GM12878 (cell line): Measurements from ENCODE around the gene BMF. TPM values are rescaled to one million over a fixed set of nuclear protein-coding genes. Genes with fewer than 3 reads are reported as not detected.

Experiments
- BRCA1 ChIP-seq: IDR thresholded peaks from 2 replicates; pipeline ENCODE4 v1.6.1; 2011; ENCODE audit warnings: low read depth, low read length, improper control_type of control experiment
- CHD1 ChIP-seq: IDR thresholded peaks from 2 replicates; pipeline ENCODE4 v1.6.1; 2012; ENCODE audit warnings: low read depth, low read length, improper control_type of control experiment
- CHD2 ChIP-seq: IDR thresholded peaks from 2 replicates; pipeline ENCODE4 v1.6.1; 2011; ENCODE audit warnings: low read depth, low read length, improper control_type of control experiment, borderline replicate concordance
- KAT2A ChIP-seq: conservative IDR thresholded peaks from 2 replicates; pipeline ENCODE4 v1.6.1; 2011; ENCODE audit warnings: low read depth, low read length; ENCODE audit not compliant: control insufficient read depth
- NFYB ChIP-seq: IDR thresholded peaks from 2 replicates; pipeline ENCODE4 v1.6.1; 2011; ENCODE audit warnings: low read depth, mild to moderate bottlenecking, low read length, improper control_type of control experiment, moderate library complexity; ENCODE audit not compliant: insufficient read depth
- SMAD1 ChIP-seq: fragments of 450-650 bp; IDR thresholded peaks from 2 replicates; pipeline ENCODE4 v1.6.1; 2018; ENCODE audit warnings: mild to moderate bottlenecking, low read depth; ENCODE audit not compliant: partially characterized antibody
- STAT3 ChIP-seq: IDR thresholded peaks from 2 replicates; pipeline ENCODE4 v1.6.1; 2011; ENCODE audit warnings: low read depth, low read length, improper control_type of control experiment
- polyA plus RNA-seq, 11 experiments: library from polyadenylated mRNA; depleted of rRNA in 4 of 11; unstranded in 6 of 11; stranded (reverse) in 5 of 11; fragments of >200 nt; fragmentation: Nextera tagmentation in 4 of 11; fragmentation: Illumina TruSeq in 1 of 11; extraction: Ambion mirVana in 4 of 11; extraction: Trizol in 1 of 11; gene quantifications; 1 replicate in 1 of 11; 2 replicates in 10 of 11; pipeline versions ENCODE4 v1.2.1 to v1.2.3, GENCODE V29; 2011 to 2016; ENCODE audit warnings: inconsistent platforms in 2 of 11, missing spikeins in 2 of 11, low read depth in 1 of 11
- total RNA-seq, 4 experiments: library from RNA; depleted of rRNA in 3 of 4; stranded (reverse); fragments of >200 nt in 3 of 4; fragmentation: Illumina TruSeq in 1 of 4; extraction: Trizol in 1 of 4; gene quantifications; 2 replicates each; pipeline versions ENCODE4 v1.2.1 to v1.2.3, GENCODE V29; 2013 to 2021
- TF ChIP-seq, protein P1 (sequence below): IDR thresholded peaks from 2 replicates; pipeline ENCODE4 v1.6.1; 2012; ENCODE audit warnings: mild to moderate bottlenecking, low read depth, low read length

The BMF gene
- total and polyA plus RNA-seq, 10 of the 15 experiments (the other 5 are each of a cell fraction or from before 2014, with no cell fraction given): 0.82 to 34.9 (median 16.9) TPM

DNA sequence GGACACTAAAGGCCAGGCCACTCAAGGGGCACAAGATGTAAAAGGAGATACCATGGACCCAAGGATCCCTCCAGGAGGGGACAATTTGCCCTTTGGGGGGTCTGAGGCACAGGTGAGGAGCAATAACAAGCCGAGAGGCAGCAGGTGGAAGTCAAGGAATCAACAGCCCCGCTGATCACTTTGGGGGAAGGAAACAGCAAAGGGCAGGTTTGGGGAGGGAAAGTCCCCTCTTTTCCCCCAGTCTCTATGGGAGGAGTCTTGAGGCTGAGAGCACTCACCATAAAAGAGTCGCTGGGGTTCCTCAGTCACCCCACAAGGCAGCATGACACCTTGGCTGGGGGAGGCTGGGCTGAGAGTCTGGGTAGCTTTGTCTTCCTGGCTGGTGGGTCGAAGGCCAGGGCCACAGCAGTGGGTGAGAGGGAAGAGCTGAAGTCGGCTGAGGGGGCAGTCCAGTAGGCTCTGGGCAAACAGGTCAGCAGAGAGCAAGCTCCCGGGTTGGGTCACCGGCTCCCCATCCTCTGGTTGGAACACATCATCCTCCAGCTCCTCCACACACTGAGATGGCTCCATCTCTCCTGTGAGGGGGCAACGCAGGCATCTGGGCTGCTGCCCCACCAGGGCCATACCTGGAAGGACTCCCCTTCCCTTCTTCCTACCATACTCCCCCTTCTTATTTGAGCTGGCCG is 3.0 kb downstream of the BMF start (continued):
- TF ChIP-seq, protein P1, sequence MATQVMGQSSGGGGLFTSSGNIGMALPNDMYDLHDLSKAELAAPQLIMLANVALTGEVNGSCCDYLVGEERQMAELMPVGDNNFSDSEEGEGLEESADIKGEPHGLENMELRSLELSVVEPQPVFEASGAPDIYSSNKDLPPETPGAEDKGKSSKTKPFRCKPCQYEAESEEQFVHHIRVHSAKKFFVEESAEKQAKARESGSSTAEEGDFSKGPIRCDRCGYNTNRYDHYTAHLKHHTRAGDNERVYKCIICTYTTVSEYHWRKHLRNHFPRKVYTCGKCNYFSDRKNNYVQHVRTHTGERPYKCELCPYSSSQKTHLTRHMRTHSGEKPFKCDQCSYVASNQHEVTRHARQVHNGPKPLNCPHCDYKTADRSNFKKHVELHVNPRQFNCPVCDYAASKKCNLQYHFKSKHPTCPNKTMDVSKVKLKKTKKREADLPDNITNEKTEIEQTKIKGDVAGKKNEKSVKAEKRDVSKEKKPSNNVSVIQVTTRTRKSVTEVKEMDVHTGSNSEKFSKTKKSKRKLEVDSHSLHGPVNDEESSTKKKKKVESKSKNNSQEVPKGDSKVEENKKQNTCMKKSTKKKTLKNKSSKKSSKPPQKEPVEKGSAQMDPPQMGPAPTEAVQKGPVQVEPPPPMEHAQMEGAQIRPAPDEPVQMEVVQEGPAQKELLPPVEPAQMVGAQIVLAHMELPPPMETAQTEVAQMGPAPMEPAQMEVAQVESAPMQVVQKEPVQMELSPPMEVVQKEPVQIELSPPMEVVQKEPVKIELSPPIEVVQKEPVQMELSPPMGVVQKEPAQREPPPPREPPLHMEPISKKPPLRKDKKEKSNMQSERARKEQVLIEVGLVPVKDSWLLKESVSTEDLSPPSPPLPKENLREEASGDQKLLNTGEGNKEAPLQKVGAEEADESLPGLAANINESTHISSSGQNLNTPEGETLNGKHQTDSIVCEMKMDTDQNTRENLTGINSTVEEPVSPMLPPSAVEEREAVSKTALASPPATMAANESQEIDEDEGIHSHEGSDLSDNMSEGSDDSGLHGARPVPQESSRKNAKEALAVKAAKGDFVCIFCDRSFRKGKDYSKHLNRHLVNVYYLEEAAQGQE: no peak
- TF ChIP-seq NFYB (0 out of 2 replicates have a peak, but pooled peaks have one; percentile 18), STAT3 (no peak), KAT2A (no peak), CHD1 (no peak), SMAD1 (no peak), BRCA1 (no peak), CHD2 (no peak; the same call in 1 of the 2 replicates)
